Measurements from ENCODE around the gene ITGA1. TPM values are rescaled to one million over a fixed set of nuclear protein-coding genes. Genes with fewer than 3 reads are reported as not detected.
"Not testable (repeated sequence)": the region's sequence is repeated elsewhere in the genome, so short reads cannot be mapped to it uniquely, and the experiment has no call there.

The ITGA1 gene
- total and polyA plus RNA-seq, 2 of the 8 experiments (the other 6 are each of a cell fraction or from before 2014, with no cell fraction given) = 2.3 to 9.0 TPM

DNA sequence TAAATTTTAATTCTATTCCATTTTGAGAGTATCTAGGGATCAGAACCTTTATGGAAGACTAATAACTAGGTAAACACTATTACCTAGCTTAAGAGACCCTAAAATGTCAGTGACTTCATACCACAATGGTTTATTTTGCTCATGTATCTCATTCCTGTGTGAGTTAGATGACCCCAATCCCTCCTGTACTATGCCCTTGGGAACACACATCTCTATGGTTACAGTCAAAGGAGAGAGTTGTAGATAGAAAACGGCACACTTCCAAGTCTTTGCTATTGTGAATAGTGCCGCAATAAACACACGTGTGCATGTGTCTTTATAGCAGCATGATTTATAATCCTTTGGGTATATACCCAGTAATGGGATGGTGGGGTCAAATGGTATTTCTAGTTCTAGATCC, 31.1 kb downstream of the ITGA1 start:
- H3K23ac ChIP-seq (ENCODE audit: insufficient read length); FAIRE-seq: not testable (repeated sequence)
- CTCF ChIA-PET (ENCODE audit: partially characterized antibody) = interaction anchor here (0.5 kb wide), 1 partner anchor 57 kb away, joined by 3 read pairs; no protein-coding TSS in a partner anchor

More for the DNA sequence above, 31.1 kb downstream of the ITGA1 start:
- H2BK12ac ChIP-seq (ENCODE audit: low read depth, low read length); H2BK20ac ChIP-seq (ENCODE audit: low read length); H3K27ac ChIP-seq (ENCODE audit: low read depth, low read length); POLR2A ChIA-PET (ENCODE audit: partially characterized antibody); H4K20me1 ChIP-seq (replicated peaks in 1 of 2; ENCODE audit: control insufficient read depth in 1 of 2, insufficient read depth in 2 of 2, low read length in 2 of 2); H3K14ac ChIP-seq (ENCODE audit: insufficient read length); H3K27me3 ChIP-seq (replicated peaks in 1 of 4; ENCODE audit: control insufficient read depth in 3 of 4, extremely low read depth in 1 of 4, insufficient read depth in 3 of 4, low read length in 3 of 4); H3K79me2 ChIP-seq (ENCODE audit: control insufficient read depth in 1 of 2, insufficient read depth in 2 of 2, low read length in 2 of 2); H3K56ac ChIP-seq (replicated peaks; ENCODE audit: insufficient read length, low read depth, low read length); H3K79me1 ChIP-seq (ENCODE audit: low read depth, low read length); H3K18ac ChIP-seq (ENCODE audit: extremely low read depth, low read length); H2AFZ ChIP-seq (ENCODE audit: low read length); H3K36me3 ChIP-seq (ENCODE audit: control insufficient read depth in 2 of 4, insufficient read depth in 4 of 4, low read length in 3 of 4); H3K4me1 ChIP-seq (replicated peaks in 1 of 4; ENCODE audit: control insufficient read depth in 3 of 4, insufficient read depth in 4 of 4, low read length in 3 of 4); H2AK5ac ChIP-seq (ENCODE audit: low read depth, low read length); H3K4ac ChIP-seq (replicated peaks; ENCODE audit: insufficient read length, low read depth, low read length); H2BK5ac ChIP-seq (ENCODE audit: low read depth, low read length); H2BK120ac ChIP-seq (replicated peaks; ENCODE audit: low read depth, low read length); H4K91ac ChIP-seq (replicated peaks; ENCODE audit: insufficient read length, low read length); H4K8ac ChIP-seq (ENCODE audit: extremely low read depth, insufficient read depth, low read length); H3K9me3 ChIP-seq (ENCODE audit: insufficient read depth in 2 of 2, low read depth in 1 of 2, low read length in 1 of 2); H3K9ac ChIP-seq (replicated peaks in 1 of 4; ENCODE audit: extremely low read depth in 1 of 4, low read depth in 3 of 4, low read length in 3 of 4); H3K23me2 ChIP-seq (ENCODE audit: low read depth, low read length); H4K5ac ChIP-seq (ENCODE audit: insufficient read length, low read depth, low read length); H2BK15ac ChIP-seq (ENCODE audit: low read length); H3K4me3 ChIP-seq (ENCODE audit: extremely low read depth in 1 of 4, insufficient read depth in 2 of 4, low read depth in 3 of 4, low read length in 4 of 4); H3K4me2 ChIP-seq (ENCODE audit: insufficient read depth in 1 of 2, low read depth in 2 of 2, low read length in 2 of 2); DNase-seq (ENCODE audit: low read depth in 1 of 2, low spot score in 2 of 2): not testable (repeated sequence)
- WGBS, 2 experiments (ENCODE audit: extremely low coverage in 1 of 2, insufficient coverage in 1 of 2, insufficient read length in 1 of 2, insufficient replicate concordance in 2 of 2, low coverage in 1 of 2, low lambda C conversion rate in 2 of 2, missing lambda C conversion rate in 1 of 2) = 94% methylated on average over 3 of the region's 3 CpGs; no CpG with 5 or more reads in 1 of the 2 experiments
